SKM-1 (cell line): ENCODE measurements around the gene INO80B.
A peak's percentile ranks its signal among the peaks of the same experiment; 100 is the strongest.
"Not testable (repeated sequence)": the region's sequence is repeated elsewhere in the genome, so short reads cannot be mapped to it uniquely, and the experiment has no call there.

Experiments used
- DNase-seq: peaks from one replicate; lab custom pipeline; 2025; ENCODE audit not compliant: unreplicated experiment; lab: John Stamatoyannopoulos, UW

INO80B gene

GRCh38 chr2:74425523-74425922, 29.4 kb upstream of the INO80B start:
- no peak for DNase-seq

- no peak for DNase-seq
Observed at GRCh38 chr2:74426181-74426758, 28.6 kb upstream of the INO80B start.

GRCh38 chr2:74427551-74427950, 27.3 kb upstream of the INO80B start:
- no peak for DNase-seq

GRCh38 chr2:74428675-74429074, 26.2 kb upstream of the INO80B start:
- DNase-seq: no peak

- DNase-seq: no peak
Observed at GRCh38 chr2:74429487-74430451, 25.1 kb upstream of the INO80B start.

- DNase-seq: no peak
Observed at GRCh38 chr2:74430502-74430901, 24.4 kb upstream of the INO80B start.

- DNase-seq: no peak
Observed at GRCh38 chr2:74436111-74436805, 18.6 kb upstream of the INO80B start.

GRCh38 chr2:74436848-74437695, 17.8 kb upstream of the INO80B start:
- DNase-seq: no peak

- no peak for DNase-seq
Observed at GRCh38 chr2:74438248-74438647, 16.6 kb upstream of the INO80B start.

GRCh38 chr2:74439373-74439772, 15.5 kb upstream of the INO80B start:
- no peak for DNase-seq

- no peak for DNase-seq
Observed at GRCh38 chr2:74439803-74440377, 15.0 kb upstream of the INO80B start.

- DNase-seq: peak; percentile 33
Observed at GRCh38 chr2:74440378-74441169, 14.3 kb upstream of the INO80B start.

GRCh38 chr2:74441170-74441689, 13.7 kb upstream of the INO80B start:
- DNase-seq: no peak

- DNase-seq: no peak
Observed at GRCh38 chr2:74441690-74442482, 13.0 kb upstream of the INO80B start, which contains the start of gene RTKN. RTKN (minus strand) TSS chr2:74441937; CDS start chr2:74441816, 121 bp downstream.

- DNase-seq: not testable (repeated sequence)
Observed at GRCh38 chr2:74442483-74443297, 12.2 kb upstream of the INO80B start.

GRCh38 chr2:74444498-74445318, 10.2 kb upstream of the INO80B start:
- no peak for DNase-seq
